OCI-LY7 (cell line): Measurements from ENCODE around the gene IGSF22.

ENCODE experiments used
- CTCF ChIP-seq: fragments of 200-600 bp; sonication (generic); conservative IDR thresholded peaks from 2 replicates; pipeline ENCODE4 v1.5.1; 2014; ENCODE audit warnings: mild to moderate bottlenecking, antibody characterized with exemption, low read length, moderate library complexity, mixed read lengths
- EZH2phosphoT487 ChIP-seq: fragments of 200-600 bp; sonication (generic); IDR thresholded peaks from 2 replicates; pipeline ENCODE4 v1.6.1; 2018; ENCODE audit warnings: low read depth, borderline replicate concordance, mild to moderate bottlenecking, mixed run types, antibody characterized with exemption, low read length, moderate library complexity, mixed read lengths

GRCh38 chr11:18677560-18677959 lies 48.4 kb downstream of the IGSF22 start:
- no peak for TF ChIP-seq CTCF
- TF ChIP-seq EZH2phosphoT487 = no peak
